Measurements from ENCODE around the gene MMP7. TPM values are rescaled to one million over a fixed set of nuclear protein-coding genes. Genes with fewer than 3 reads are reported as not detected.
A peak's percentile ranks its signal among the peaks of the same experiment; 100 is the strongest.
"Not testable (repeated sequence)": the region's sequence is repeated elsewhere in the genome, so short reads cannot be mapped to it uniquely, and the experiment has no call there.

Gene MMP7
- total RNA-seq, 1 experiment from 2014 or later = 2.7 TPM

DNA sequence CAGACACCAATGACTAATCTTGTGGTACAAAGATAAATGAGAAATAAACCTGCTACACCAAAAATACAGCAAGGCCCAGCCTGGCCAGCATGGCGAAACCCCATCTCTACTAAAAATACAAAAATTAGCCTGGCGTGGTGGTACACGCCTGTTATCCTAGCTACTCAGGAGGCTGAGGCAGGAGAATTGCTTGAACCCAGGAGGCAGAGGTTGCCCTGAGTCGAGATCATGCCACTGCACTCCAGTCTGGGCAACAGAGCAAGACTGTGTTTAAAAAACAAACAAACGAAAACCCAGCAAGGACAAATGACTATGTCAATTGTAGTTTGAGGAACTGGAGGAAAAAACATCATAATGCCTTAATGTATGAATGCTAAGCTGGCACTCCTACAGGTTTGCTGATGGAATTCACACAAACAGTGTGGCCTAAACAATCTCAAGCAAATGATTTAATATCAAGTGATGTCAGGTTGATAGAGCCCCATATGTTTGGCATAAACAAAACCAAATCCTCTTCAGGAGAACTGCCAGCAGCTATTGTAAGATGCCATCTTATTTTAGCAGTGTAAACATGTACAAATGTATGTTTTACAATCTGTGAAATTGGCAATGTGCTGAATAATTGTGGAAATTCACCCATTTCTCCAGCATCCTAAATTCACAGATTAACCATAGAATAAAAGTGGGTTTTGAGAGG, 20.0 kb downstream of the MMP7 start:
- no peak for TF ChIP-seq POLR2AphosphoS5 (IDR thresholded peaks at IDR 0.05; ENCODE audit: low read depth, low read length)
- no peak for TF ChIP-seq TCF7L2 (IDR thresholded peaks at IDR 0.05; ENCODE audit: low read depth, low read length)
- TF ChIP-seq, protein P1, sequence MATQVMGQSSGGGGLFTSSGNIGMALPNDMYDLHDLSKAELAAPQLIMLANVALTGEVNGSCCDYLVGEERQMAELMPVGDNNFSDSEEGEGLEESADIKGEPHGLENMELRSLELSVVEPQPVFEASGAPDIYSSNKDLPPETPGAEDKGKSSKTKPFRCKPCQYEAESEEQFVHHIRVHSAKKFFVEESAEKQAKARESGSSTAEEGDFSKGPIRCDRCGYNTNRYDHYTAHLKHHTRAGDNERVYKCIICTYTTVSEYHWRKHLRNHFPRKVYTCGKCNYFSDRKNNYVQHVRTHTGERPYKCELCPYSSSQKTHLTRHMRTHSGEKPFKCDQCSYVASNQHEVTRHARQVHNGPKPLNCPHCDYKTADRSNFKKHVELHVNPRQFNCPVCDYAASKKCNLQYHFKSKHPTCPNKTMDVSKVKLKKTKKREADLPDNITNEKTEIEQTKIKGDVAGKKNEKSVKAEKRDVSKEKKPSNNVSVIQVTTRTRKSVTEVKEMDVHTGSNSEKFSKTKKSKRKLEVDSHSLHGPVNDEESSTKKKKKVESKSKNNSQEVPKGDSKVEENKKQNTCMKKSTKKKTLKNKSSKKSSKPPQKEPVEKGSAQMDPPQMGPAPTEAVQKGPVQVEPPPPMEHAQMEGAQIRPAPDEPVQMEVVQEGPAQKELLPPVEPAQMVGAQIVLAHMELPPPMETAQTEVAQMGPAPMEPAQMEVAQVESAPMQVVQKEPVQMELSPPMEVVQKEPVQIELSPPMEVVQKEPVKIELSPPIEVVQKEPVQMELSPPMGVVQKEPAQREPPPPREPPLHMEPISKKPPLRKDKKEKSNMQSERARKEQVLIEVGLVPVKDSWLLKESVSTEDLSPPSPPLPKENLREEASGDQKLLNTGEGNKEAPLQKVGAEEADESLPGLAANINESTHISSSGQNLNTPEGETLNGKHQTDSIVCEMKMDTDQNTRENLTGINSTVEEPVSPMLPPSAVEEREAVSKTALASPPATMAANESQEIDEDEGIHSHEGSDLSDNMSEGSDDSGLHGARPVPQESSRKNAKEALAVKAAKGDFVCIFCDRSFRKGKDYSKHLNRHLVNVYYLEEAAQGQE (IDR thresholded peaks at IDR 0.05; ENCODE audit: insufficient read depth in 1 of 2, low read depth in 2 of 2, low read length in 1 of 2) = no peak
- TF ChIP-seq SIN3A (IDR thresholded peaks at IDR 0.05; ENCODE audit: borderline replicate concordance, insufficient read depth, low read depth, low read length) = no peak
- TF ChIP-seq, protein P2, sequence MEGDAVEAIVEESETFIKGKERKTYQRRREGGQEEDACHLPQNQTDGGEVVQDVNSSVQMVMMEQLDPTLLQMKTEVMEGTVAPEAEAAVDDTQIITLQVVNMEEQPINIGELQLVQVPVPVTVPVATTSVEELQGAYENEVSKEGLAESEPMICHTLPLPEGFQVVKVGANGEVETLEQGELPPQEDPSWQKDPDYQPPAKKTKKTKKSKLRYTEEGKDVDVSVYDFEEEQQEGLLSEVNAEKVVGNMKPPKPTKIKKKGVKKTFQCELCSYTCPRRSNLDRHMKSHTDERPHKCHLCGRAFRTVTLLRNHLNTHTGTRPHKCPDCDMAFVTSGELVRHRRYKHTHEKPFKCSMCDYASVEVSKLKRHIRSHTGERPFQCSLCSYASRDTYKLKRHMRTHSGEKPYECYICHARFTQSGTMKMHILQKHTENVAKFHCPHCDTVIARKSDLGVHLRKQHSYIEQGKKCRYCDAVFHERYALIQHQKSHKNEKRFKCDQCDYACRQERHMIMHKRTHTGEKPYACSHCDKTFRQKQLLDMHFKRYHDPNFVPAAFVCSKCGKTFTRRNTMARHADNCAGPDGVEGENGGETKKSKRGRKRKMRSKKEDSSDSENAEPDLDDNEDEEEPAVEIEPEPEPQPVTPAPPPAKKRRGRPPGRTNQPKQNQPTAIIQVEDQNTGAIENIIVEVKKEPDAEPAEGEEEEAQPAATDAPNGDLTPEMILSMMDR (IDR thresholded peaks at IDR 0.05) = no peak
- POLR2A ChIA-PET = no interaction called here
- no TSS peak for BruUV-seq (replicated peaks)
- DNase-seq (ENCODE audit: low read depth, low spot score) (no peak), ATAC-seq (peak; percentile 70)
- CTCF ChIA-PET = interaction anchor here (0.6 kb wide), 1 partner anchor 30 kb away, joined by 12 read pairs; no protein-coding TSS in a partner anchor
- Histone ChIP-seq H3K4me1 (ENCODE audit: control insufficient read depth, insufficient read depth, low read length) (peaks cover 10% of the 10 kb centered on the region), H3K4me3 (ENCODE audit: low read depth in 2 of 2, low read length in 2 of 2) (no peak overlapping the region), H3K27ac (ENCODE audit: low read length) (peak overlapping the region; percentile 52; the same call in 1 of the 2 replicates), H3K9me3 (ENCODE audit: control insufficient read depth, insufficient read depth, low read depth, low read length) (no peaks in the 10 kb centered on the region), H3K36me3 (ENCODE audit: control insufficient read depth, insufficient read depth, low read length) (no peaks in the 10 kb centered on the region), H3K27me3 (ENCODE audit: control insufficient read depth, insufficient read depth, low read length) (no peaks in the 10 kb centered on the region)
- intact Hi-C loops (cut with micrococcal nuclease; ENCODE audit: unreplicated experiment) = no loop called here
- in situ Hi-C loops (cut with HindIII; ENCODE audit: low pct_unique_long_range_greater_than_20kb, low sequenced_read_pairs) = no loop called here

DNA sequence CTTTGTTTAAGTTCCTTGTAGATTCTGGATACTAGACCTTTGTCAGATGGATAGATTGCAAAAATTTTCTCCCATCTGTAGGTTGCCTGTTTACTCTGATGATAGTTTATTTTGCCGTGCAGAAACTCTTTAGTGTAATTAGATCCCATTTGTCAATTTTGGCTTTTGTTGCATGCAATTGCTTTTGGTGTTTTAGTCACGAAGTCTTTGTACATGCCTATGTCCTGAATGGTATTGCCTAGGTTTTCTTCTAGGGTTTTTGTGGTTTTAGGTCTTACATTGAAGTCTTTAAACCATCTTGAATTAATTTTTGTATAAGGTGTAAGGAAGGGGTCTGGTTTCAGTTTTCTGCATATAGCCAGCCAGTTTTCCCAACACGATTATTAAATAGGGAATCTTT, 27.7 kb downstream of the MMP7 start:
- H3K36me3 ChIP-seq (ENCODE audit: control insufficient read depth, insufficient read depth, low read length); H3K9me3 ChIP-seq (ENCODE audit: control insufficient read depth, insufficient read depth, low read depth, low read length); H3K27ac ChIP-seq (ENCODE audit: low read length); POLR2A ChIA-PET; H3K27me3 ChIP-seq (ENCODE audit: control insufficient read depth, insufficient read depth, low read length); DNase-seq (ENCODE audit: low read depth, low spot score); ATAC-seq; in situ Hi-C loops (cut with HindIII; ENCODE audit: low pct_unique_long_range_greater_than_20kb, low sequenced_read_pairs); CTCF ChIA-PET; H3K4me1 ChIP-seq (ENCODE audit: control insufficient read depth, insufficient read depth, low read length); H3K4me3 ChIP-seq (ENCODE audit: low read depth in 2 of 2, low read length in 2 of 2); BruUV-seq (replicated peaks); intact Hi-C loops (cut with micrococcal nuclease; ENCODE audit: unreplicated experiment): not testable (repeated sequence)

DNA sequence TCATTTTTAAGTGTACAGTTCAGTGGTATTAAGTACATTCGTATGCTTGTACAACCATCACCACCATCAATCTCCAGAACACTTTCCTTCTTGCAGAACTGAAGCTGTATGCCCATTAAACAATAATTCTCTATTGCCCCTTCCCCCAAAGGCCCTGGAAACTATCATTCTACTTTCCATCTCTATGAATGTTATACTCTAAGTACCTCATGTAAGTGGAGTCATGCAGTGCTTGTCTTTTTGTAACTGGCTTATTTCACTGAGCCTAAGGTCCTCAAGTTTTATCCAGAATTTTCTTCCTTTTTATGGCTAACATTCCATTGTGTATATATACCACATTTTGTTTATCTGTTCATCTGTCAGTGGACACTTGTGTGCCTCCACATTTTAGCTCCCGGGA, 29.7 kb downstream of the MMP7 start:
- no peaks in the 10 kb centered on the region for H3K27me3 ChIP-seq (ENCODE audit: control insufficient read depth, insufficient read depth, low read length)
- ChIA-PET CTCF (interaction anchor here (0.7 kb wide), 1 partner anchor 111 kb away, joined by 3 read pairs; no protein-coding TSS in a partner anchor), POLR2A (no interaction called here)
- TF ChIP-seq, protein P2 (IDR thresholded peaks at IDR 0.05) = no peak
- TF ChIP-seq TCF7L2 (IDR thresholded peaks at IDR 0.05; ENCODE audit: low read depth, low read length) (no peak), SIN3A (IDR thresholded peaks at IDR 0.05; ENCODE audit: borderline replicate concordance, insufficient read depth, low read depth, low read length) (no peak), POLR2AphosphoS5 (IDR thresholded peaks at IDR 0.05; ENCODE audit: low read depth, low read length) (no peak)
- TF ChIP-seq, protein P1 (IDR thresholded peaks at IDR 0.05; ENCODE audit: insufficient read depth in 1 of 2, low read depth in 2 of 2, low read length in 1 of 2) = no peak
- ATAC-seq = no peak
- no peak overlapping the region for H3K4me3 ChIP-seq (ENCODE audit: low read depth in 2 of 2, low read length in 2 of 2)
- no peak for DNase-seq (ENCODE audit: low read depth, low spot score)
- no peaks in the 10 kb centered on the region for H3K36me3 ChIP-seq (ENCODE audit: control insufficient read depth, insufficient read depth, low read length)
- peak overlapping the region; percentile 39; the same call in 1 of the 2 replicates for H3K27ac ChIP-seq (ENCODE audit: low read length)
- in situ Hi-C loops (cut with HindIII; ENCODE audit: low pct_unique_long_range_greater_than_20kb, low sequenced_read_pairs) = no loop called here
- no TSS peak for BruUV-seq (replicated peaks)
- H3K4me1 ChIP-seq (ENCODE audit: control insufficient read depth, insufficient read depth, low read length) = peaks cover 5% of the 10 kb centered on the region
- no peaks in the 10 kb centered on the region for H3K9me3 ChIP-seq (ENCODE audit: control insufficient read depth, insufficient read depth, low read depth, low read length)
- intact Hi-C loops (cut with micrococcal nuclease; ENCODE audit: unreplicated experiment) = no loop called here
